IPS-18c (cell line): Measurements from ENCODE around the gene BCAR3.

ENCODE experiments used
- H3K4me3 ChIP-seq: 2 replicates; pipeline ENCODE4 v1.7.0; 2013; ENCODE audit warnings: low read depth, mild to moderate bottlenecking, low read length, moderate library complexity; ENCODE audit not compliant: insufficient read depth
- H3K9me3 ChIP-seq: one replicate; pipeline ENCODE4 v1.6.1; 2013; ENCODE audit warnings: mild to moderate bottlenecking, low read length, moderate library complexity; ENCODE audit not compliant: control insufficient read depth, insufficient read depth

The BCAR3 gene

DNA sequence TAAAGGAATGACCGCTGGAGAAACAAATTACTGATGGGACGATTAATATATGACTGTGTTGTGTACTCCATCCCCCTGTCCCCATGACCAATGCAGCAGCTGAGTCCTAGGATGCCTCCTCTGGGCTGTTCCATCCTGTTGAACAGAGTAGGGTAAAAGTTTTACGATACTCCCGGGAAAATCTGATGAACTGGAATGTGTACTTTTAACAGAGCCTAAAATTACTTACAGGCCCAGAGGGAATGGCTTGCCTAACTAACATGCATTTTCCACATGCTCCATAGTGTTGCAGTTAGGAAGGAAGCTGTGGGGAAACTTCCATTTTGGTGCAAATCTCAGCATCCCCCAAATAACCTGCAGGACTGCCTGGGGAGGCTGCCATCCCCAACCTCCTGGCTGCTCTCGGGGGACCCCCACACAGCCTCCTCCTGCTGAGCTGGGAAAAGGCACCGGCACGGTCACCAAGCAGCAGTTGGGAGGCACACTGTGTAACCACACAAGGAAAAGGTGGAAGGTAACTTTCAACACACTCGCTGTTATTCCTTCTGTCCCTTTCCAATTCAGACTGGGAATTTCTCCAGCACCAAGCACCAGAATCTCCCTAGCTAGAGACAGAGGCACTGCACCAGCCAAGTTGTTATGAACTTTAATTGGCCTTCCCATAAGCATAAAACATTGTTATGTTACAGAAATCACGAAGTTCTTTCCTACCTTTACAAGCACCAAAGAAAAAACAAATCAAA lies 97.2 kb downstream of the BCAR3 start:
- H3K9me3 ChIP-seq, result peaks cover 2% of the 10 kb centered on the region
- no peak overlapping the region for H3K4me3 ChIP-seq

- Histone ChIP-seq H3K4me3 (no peak overlapping the region), H3K9me3 (peaks cover 2% of the 10 kb centered on the region)
Measured at GRCh38 chr1:93581917-93582850, 99.5 kb downstream of the BCAR3 start.

- Histone ChIP-seq H3K9me3 (peaks cover 2% of the 10 kb centered on the region), H3K4me3 (no peak overlapping the region)
Measured at GRCh38 chr1:93579891-93580290, 101.7 kb downstream of the BCAR3 start.

DNA sequence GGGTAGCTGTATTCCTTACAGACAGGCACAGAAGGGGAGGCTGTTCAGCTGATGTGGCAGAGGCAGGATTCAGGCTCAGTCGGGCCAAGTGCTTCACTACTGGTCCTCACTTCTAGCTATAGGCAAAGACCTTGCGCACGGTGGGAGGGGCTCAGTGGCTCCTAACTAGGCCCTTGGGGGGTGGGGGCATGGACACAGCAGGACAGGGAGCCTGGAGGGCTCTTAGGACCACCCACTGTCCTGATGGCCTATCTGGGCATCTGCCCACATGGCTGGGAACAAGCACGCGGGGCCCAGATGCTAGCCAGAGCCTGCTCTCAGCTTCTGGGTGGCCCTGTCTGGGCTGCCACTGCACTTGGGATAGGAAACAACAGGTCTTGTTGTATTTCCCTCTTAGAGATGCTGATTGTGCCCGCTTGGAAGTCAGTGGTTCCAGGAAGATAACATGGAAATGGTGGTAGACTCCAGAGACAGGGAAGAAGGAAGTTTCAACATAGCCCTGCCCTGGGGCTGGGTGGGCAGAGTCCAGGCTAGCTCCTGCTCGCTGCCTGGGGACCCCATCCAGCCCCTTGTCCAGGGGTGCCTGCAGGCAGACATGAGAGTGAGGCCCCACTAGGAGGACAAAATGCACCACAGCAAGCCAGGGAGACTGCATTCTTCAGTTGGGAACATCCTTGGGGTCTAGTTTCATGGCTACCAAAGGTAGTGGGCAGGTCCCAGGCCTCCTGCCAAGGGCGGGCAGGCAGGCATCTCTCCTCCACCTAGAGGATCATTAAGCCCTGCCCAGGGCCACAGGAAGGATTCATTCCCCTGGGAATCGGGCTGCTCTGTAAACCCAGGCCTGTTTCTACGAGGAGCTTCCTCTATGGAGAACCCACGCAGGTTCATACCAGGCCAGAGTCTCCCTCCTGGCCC lies 102.5 kb downstream of the BCAR3 start:
- Histone ChIP-seq H3K9me3 (peaks cover 2% of the 10 kb centered on the region), H3K4me3 (no peak overlapping the region)

GRCh38 chr1:93578433-93578830 lies 103.2 kb downstream of the BCAR3 start:
- Histone ChIP-seq H3K4me3 (no peak overlapping the region), H3K9me3 (peaks cover 2% of the 10 kb centered on the region)

GRCh38 chr1:93577536-93578432 lies 103.9 kb downstream of the BCAR3 start:
- Histone ChIP-seq H3K4me3 (no peak overlapping the region), H3K9me3 (peaks cover 2% of the 10 kb centered on the region)

DNA sequence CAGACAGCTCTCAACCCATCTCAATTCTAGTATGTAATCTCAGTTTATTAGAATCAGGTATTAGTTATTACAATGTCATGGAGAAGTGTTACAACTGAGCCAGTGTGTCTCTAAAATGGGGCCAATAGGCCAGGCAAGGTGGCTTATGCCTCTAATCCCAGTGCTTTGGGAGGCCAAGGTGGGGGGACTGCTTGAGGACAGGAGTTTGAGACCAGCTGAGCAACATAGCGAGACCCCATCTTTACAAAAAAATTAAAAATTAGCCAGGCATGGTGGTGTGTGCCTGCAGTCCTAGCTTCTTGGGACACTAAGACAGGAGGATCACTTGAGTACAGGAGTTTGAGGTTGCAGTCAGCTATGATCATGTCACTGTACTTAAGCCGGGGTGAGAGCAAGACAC lies 104.9 kb downstream of the BCAR3 start:
- H3K4me3 ChIP-seq, result no peak overlapping the region
- no peaks in the 10 kb centered on the region for H3K9me3 ChIP-seq

- Histone ChIP-seq H3K4me3 (no peak overlapping the region), H3K9me3 (no peaks in the 10 kb centered on the region)
Measured at GRCh38 chr1:93576346-93576745, 105.3 kb downstream of the BCAR3 start.

DNA sequence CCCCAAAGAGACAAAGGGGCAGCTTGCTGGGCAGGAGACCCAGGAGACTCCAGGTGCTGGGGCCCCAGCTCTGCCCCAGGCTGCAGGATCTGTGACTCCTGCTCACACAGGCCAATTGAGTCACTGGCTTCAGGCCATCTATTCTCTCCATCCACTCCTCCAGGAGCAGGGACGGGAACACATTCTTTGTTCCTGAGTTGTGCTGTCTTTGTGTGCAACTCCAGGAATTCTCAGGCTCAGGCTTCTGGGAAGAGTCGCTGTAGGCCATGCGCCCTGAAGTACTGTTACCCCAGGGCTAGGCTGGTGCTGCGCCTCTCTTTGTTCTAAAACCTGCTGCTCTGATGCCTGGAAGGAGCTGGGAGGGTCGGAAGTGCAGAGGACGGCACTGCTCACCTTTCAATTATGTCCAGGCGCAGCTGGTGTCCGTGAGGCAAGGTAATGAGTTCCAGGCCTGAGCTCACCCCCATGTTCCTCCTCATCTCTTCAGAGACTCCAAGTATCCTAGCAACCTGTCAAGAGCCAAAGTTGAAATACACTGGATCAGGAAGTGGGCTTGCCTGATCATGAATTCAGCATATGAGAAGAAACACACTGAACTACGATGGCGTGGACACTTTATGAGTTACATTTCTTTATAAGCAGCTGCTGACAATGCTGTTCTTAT lies 105.9 kb downstream of the BCAR3 start:
- Histone ChIP-seq H3K9me3 (no peaks in the 10 kb centered on the region), H3K4me3 (no peak overlapping the region)

- no peaks in the 10 kb centered on the region for H3K9me3 ChIP-seq
- H3K4me3 ChIP-seq, result no peak overlapping the region
Measured at GRCh38 chr1:93574991-93575390, 106.6 kb downstream of the BCAR3 start.

DNA sequence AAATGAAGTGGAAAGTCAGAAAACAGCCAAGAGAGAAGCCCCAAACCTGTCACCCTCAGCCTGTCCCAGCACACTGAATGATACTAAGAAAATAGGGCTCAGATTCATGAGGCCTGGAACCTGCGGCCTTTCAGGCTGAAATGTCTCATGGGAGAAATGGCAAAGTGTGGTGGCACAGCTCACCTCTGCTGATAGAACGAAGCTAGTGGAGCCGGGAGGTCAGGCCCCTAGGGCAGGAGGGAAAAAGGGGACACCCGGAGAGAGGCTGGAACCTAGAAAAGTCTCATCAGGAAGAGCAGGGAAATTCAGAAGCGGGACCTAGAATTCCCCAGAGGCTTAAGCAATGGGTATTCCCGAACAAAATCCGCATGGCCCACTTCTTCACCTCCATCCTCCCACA lies 107.1 kb downstream of the BCAR3 start:
- no peaks in the 10 kb centered on the region for H3K9me3 ChIP-seq
- H3K4me3 ChIP-seq, result no peak overlapping the region

- H3K9me3 ChIP-seq, result no peaks in the 10 kb centered on the region
- no peak overlapping the region for H3K4me3 ChIP-seq
Measured at GRCh38 chr1:93573940-93574469, 107.6 kb downstream of the BCAR3 start.

DNA sequence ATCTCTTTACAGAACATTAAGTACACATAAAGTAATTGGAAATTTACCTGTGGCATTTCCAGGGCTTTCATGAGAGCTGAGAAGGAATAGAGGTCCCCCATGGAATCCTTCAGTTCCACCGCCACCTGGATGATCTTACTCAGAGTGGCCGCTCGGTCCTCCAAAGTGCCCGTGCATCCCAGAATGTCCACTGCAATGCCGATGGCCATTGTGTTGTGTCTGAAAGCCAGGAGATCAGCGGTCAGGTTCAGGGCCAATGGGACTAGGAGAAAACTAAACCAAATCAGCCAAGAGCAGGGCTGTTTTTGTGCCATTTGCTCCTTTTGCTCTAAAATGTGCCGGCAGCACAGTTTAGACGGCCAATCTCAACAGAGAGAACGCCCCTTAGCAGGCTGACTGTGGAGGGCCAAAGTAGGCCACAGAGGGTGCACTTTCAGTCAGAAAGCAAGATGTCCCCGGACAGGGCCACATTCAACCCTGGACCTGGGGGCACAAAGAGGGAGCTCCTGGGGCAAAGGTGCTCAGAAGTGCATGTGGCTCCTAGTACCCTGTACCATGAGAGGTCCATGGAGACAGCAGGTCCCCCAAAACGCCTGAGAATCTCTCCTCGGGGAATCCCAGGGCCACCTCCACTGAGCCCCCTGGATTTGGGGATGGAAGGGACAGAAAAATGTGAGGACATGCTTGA lies 109.9 kb downstream of the BCAR3 start:
- no peaks in the 10 kb centered on the region for H3K9me3 ChIP-seq
- no peak overlapping the region for H3K4me3 ChIP-seq

- Histone ChIP-seq H3K9me3 (no peaks in the 10 kb centered on the region), H3K4me3 (no peak overlapping the region)
Measured at GRCh38 chr1:93569489-93569888, 112.1 kb downstream of the BCAR3 start.

GRCh38 chr1:93567255-93567918 lies 114.2 kb downstream of the BCAR3 start:
- H3K4me3 ChIP-seq, result no peak overlapping the region

More at GRCh38 chr1:93567255-93567918, 114.2 kb downstream of the BCAR3 start:
- H3K9me3 ChIP-seq, result no peaks in the 10 kb centered on the region
